DMS153 (cell line): ENCODE measurements around the gene VPS51.
A peak's percentile ranks its signal among the peaks of the same experiment; 100 is the strongest.
"Not testable (repeated sequence)": the region's sequence is repeated elsewhere in the genome, so short reads cannot be mapped to it uniquely, and the experiment has no call there.

ENCODE experiments used
- DNase-seq: peaks from one replicate; lab custom pipeline; 2025; lab: John Stamatoyannopoulos, UW

Gene VPS51

GRCh38 chr11:65134952-65135632 lies 39.1 kb downstream of the VPS51 start:
- DNase-seq: peak; percentile 98

- no peak for DNase-seq
Measured at GRCh38 chr11:65135633-65136145, 39.7 kb downstream of the VPS51 start.

DNA sequence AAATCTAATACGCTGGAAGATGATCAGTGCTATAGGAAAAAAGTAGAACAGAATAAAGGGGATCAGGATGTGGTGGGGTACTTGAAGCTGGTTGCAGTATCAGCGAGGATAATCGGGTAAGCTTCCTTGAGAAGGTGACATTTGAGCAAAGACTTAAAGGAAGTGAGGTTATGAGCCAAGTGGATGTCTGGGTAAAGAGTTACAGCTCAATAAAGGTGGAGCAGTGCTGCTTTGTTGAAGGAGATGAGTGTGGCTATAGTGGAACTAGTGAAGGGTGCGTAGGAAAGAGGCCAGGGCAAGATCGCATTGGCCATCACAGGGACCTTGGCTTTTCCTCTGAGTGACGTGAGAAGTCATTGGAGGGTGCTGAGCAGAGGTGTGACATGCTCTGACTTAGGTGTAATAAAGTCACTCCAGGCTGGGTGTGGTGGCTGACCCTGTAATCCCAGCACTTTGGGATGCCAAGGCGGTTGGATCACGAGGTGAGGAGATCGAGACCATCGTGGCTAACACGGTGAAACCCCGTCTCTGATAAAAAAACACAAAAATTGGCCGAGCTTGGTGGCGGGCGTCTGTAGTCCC lies 40.6 kb downstream of the VPS51 start:
- no peak for DNase-seq

- DNase-seq: no peak
Measured at GRCh38 chr11:65141896-65142494, 46.0 kb downstream of the VPS51 start.

DNA sequence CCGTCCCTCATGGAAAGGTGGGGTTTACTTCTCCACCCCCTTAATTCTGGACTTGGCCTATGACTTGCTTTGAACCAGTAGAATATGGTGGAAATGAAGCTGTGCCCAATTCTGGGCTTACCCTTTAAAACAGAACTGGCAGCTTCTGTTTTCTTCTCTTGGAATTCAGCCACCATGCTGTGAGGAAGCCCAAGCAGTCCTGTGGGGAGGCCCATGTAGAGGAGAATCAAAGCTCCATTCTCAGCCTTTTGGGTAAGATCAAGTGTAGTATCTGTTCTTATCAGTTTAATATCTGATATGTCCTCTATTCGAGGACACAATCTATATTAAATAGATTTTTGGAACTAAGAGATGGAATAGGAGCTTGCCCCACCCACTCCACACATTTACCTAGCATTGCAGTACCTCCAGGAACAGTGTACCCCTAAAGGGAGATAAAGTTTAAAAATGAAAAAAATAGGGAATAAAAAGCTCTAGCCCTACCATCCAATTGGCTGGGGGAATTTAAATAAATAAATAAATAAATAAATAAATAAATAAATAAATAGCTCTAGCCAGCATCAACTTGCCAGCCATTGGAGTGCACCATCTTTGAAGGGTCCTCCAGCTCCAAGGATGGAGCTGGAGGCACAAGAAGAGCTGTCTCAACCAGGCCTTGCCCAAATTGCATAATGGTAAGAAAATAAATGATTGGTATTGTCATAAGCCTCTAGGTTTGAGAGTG lies 51.5 kb downstream of the VPS51 start:
- no peak for DNase-seq

GRCh38 chr11:65148657-65149056 lies 52.6 kb downstream of the VPS51 start:
- DNase-seq: no peak

- not testable (repeated sequence) for DNase-seq
Measured at GRCh38 chr11:65150131-65150508, 54.1 kb downstream of the VPS51 start.

DNA sequence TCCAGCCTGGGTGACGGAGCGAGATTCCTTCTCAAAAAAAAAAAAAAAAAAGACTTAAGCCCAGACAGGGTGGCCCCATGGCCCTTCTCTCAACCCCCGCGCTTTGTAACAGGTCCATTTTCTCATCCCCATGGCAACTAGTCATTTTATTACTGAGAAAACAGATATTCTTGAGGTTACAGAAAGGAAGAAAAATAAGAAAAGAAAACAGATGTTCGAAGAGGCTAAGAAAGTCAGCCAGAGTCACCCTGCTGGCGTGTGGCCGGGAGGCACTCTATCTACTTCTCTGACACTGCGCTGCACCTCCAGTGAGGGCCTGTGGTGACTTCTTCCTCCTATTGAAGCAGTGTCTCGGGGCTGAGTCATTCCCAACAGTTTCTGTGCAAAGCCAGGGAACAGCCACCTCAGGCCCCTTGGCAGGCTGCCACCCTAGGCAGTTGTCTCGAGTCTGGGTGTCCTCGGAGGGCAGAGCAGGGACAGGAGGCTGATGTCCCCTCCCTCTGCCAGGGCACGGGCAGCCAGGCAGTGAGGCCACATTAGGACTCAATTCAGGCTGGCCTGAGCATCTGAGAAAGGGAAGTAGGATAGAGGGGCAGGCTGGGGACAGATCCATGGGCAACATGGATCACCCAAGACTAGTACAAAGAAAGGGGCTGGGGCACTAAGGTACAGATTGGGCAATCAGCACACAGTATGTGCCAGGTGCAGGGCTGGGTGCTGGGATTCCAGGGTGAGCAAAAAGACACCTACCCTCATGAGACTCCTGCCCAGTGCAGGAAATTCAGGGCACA lies 54.7 kb downstream of the VPS51 start:
- peak; percentile 87 for DNase-seq

DNA sequence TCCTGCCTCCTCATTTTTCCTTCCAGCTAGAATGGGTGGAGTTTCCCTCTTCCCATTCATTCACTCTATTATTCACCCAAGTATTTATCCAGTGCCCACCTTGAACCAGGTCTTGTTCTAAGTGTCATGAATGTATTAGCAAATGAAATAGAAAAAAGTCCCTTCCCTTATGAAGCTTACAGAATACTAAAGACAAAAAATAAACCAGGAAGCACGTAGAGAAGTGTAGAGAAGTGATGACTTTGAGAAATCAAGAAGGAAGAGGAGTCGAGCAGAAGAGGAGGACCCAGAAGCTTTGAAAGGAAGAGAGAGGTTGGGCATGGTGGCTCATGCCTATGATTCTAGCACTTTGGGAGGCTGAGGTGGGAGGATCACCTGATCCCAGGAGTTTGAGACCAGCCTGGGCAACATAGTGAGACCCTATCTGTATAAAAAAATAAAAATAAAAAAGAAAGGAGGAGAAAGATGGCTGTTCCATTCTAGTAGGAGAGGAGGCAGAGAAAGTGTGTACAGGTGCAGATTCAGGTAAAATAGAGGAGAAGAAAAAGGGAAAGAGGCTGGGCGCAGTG lies 55.4 kb downstream of the VPS51 start:
- no peak for DNase-seq

- DNase-seq: no peak
Measured at GRCh38 chr11:65152122-65152521, 56.1 kb downstream of the VPS51 start.

DNA sequence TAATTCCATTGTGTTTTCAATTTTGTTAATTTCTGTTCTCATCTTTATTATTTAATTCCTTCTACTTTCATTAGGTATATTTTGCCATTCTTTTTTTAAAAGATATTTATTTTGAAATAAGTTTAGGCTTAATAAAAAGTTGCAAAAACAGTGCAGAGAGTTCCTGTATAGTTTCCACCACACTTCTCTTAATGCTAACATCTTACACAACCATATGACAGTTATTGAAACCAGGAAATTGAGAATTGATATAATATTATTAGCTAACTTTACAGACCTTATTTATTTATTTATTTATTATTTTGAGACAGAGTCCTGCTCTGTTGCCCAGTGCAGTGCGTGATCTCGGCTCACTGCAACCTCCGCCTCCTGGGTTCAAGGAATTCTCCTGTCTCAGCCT lies 60.2 kb downstream of the VPS51 start:
- no peak for DNase-seq

GRCh38 chr11:65156926-65157325 lies 60.9 kb downstream of the VPS51 start:
- DNase-seq: no peak

DNA sequence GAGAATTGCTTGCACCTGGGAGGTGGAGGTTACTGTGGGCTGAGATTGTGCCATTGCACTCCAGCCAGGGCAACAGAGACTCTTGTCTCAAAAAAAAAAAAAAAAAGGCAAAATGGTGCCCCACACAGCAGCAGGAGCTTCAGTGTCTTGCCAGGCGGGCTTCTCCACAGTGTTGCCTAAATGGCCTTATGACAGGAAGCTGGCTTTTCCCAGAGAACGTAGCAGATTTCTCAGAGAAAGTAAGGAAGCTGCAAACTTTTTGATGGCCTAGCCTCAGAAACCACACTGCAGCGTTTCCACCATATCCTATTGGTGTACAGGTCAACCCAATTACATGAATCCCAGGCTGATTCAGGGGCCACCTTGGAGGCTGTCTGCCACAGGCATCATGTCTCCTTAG lies 61.3 kb downstream of the VPS51 start:
- no peak for DNase-seq

GRCh38 chr11:65159012-65159411 lies 63.0 kb downstream of the VPS51 start:
- DNase-seq: no peak

GRCh38 chr11:65160643-65161042 lies 64.6 kb downstream of the VPS51 start:
- no peak for DNase-seq
